Measurements from ENCODE around the gene SPN. TPM values are rescaled to one million over a fixed set of nuclear protein-coding genes. Genes with fewer than 3 reads are reported as not detected.
"Not testable (repeated sequence)": the region's sequence is repeated elsewhere in the genome, so short reads cannot be mapped to it uniquely, and the experiment has no call there.

Gene SPN
- total RNA-seq, 4 donors from 2014 or later, result 1.1 to 1.5 (median 1.3) TPM

DNA sequence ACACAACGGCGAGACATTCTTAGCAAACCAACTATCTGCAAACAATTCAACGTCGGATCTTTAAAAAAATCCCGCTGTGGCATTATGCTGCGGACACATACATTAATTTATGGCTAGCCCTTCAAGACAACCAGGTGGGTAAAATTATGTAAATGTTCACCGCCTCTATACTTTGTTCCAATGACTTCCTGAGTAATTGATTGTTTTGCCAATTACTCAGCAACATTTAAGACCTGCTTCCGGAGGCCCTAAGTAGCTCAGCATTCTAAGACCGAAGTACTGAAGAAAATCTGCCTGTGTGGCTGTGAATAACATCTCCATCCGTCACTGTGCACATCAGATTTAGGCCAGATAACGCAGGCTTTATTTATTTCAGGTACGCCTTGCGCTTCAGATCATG, 39.2 kb downstream of the SPN start:
- Histone ChIP-seq H3K36me3 (peaks cover 0 to 2% (median 0%) of the 10 kb centered on the region in 3 donors), H3K4me1 (peaks cover 0 to 5% (median 0%) of the 10 kb centered on the region in 4 donors), H3K27me3 (no peaks in the 10 kb centered on the region), H3K4me3 (no peak overlapping the region), H3K27ac (peak overlapping the region in 1 of 4 donors; percentile 62), H3K9me3 (peaks cover 0 to 7% (median 0%) of the 10 kb centered on the region in 4 donors)
- 65 to 67% methylated on average over 13 of the region's 13 CpGs for WGBS, 2 donors
- DNase-seq (ENCODE audit: low spot score in 2 of 2), result no peak
- TF ChIP-seq POLR2A (IDR thresholded peaks at IDR 0.05) (no peak), EP300 (IDR thresholded peaks at IDR 0.05) (no peak), CTCF (IDR thresholded peaks at IDR 0.05) (no peak)

DNA sequence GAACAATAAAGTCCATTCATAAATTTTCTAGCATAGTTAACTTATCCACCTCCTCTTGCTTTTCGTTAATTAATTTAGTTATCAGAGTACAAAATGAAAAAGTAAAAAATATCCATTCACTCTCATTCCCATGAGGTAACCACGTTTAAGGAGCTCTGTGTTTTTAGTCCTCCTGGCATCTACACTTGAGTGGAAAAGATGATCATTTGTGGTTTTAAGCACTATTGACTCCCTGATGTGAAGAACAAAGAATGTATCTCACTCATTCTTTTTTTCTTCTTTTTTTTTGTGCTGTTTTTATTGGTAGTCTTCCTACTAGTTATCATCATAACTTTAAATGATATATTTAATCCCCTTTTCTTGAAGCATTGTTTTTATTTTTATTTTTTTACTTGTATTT, 42.0 kb downstream of the SPN start:
- H3K9me3 ChIP-seq, result no peaks in the 10 kb centered on the region
- no peak overlapping the region for H3K4me3 ChIP-seq
- H3K27me3 ChIP-seq, result no peaks in the 10 kb centered on the region
- no peak for DNase-seq (ENCODE audit: low spot score in 2 of 2)
- no peaks in the 10 kb centered on the region for H3K36me3 ChIP-seq
- H3K4me1 ChIP-seq, result peaks cover 0 to 5% (median 0%) of the 10 kb centered on the region in 4 donors
- TF ChIP-seq POLR2A (IDR thresholded peaks at IDR 0.05), result no peak
- no peak for TF ChIP-seq EP300 (IDR thresholded peaks at IDR 0.05)
- TF ChIP-seq CTCF (IDR thresholded peaks at IDR 0.05), result no peak
- H3K27ac ChIP-seq, result no peak overlapping the region
- 38 to 40% methylated on average over 2 of the region's 2 CpGs for WGBS, 2 donors

DNA sequence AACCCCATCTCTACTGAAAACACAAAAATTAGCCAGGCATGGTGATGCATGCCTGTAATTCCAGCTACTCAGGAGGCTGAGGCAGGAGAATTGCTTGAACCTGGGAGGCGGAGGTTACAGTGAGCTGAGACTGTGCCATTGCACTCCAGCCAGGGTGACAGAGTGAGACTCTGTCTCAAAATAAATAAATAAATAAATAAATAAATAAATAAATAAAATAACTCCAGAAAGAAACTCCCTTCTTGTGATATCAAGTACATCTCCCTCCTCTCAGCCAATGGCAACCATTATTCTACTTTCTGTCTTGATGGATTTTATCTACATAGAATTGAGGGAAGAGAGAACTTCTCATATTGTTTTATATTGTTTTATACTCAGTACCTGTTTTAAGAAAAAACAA, 44.1 kb downstream of the SPN start:
- not testable (repeated sequence) for H3K4me1 ChIP-seq; H3K36me3 ChIP-seq; H3K27ac ChIP-seq; DNase-seq (ENCODE audit: low spot score in 2 of 2); H3K27me3 ChIP-seq; H3K9me3 ChIP-seq; H3K4me3 ChIP-seq
- WGBS, 2 donors, result 93 to 97% methylated on average over 1 of the region's 1 CpG

- H3K4me1 ChIP-seq, result peaks cover 0 to 7% (median 0%) of the 10 kb centered on the region in 4 donors
- no peak for TF ChIP-seq CTCF (IDR thresholded peaks at IDR 0.05)
- TF ChIP-seq EP300 (IDR thresholded peaks at IDR 0.05), result no peak
- no peak for TF ChIP-seq POLR2A (IDR thresholded peaks at IDR 0.05)
- DNase-seq (ENCODE audit: low spot score in 2 of 2), result no peak
- no peak overlapping the region for H3K4me3 ChIP-seq
- H3K36me3 ChIP-seq, result no peaks in the 10 kb centered on the region
- H3K9me3 ChIP-seq, result no peaks in the 10 kb centered on the region
- no peaks in the 10 kb centered on the region for H3K27me3 ChIP-seq
- H3K27ac ChIP-seq, result no peak overlapping the region
- WGBS, 2 donors, result 70 to 72% methylated on average over 16 of the region's 16 CpGs
Observed at GRCh38 chr16:29708917-29709600, 46.0 kb downstream of the SPN start.

- H3K36me3 ChIP-seq; H3K27me3 ChIP-seq; H3K9me3 ChIP-seq; H3K4me1 ChIP-seq; DNase-seq (ENCODE audit: low spot score in 2 of 2); H3K27ac ChIP-seq; H3K4me3 ChIP-seq: not testable (repeated sequence)
- 73 to 77% methylated on average over 6 of the region's 6 CpGs for WGBS, 2 donors
Observed at GRCh38 chr16:29709657-29710056, 46.6 kb downstream of the SPN start.

DNA sequence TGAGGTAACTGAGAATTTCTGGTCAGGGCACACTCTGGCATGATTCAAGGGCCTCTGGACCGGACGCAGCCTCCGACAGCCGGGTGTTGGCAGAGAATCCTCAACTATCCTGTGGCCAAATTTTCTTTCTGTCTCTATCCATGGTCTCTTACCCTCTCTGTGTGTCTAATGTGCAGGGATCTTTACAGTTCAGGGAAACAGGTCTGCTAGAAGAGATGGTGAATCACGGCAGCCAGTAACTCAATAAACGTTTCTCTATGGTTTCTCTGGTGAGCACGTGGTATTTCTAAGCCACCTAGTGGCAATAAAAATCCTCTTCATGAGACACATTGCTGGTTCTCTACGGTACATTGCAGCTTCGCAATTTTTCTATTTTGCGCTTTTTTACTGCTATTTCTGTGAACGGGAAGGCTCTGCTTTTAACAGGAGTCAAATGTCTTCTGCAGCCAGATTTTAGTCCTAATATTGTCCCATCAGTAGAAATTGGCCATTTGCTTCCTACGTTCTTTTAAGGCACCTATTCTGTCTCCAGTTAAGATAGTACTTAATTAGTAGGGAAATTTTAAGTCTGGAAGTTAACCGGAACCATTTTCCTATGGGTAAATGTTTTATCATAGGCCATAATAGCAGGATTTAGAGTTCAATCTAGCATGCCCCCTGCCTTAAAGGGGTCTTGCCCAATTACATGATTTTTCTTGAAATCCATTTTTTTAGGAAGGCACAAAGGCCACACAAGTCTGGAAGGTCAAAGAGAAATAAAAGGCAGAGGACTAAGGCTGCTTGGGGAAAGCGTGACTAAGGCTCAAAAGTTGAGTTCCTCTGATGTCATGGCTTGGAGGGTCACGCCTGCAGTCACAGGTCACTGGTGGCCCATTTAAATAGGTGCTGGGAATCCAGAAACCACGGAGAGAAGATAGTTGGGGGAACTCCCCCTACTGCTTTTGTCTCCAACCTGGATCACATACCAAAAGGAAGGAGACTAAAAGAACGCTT, 47.5 kb downstream of the SPN start:
- TF ChIP-seq EP300 (IDR thresholded peaks at IDR 0.05) (no peak), CTCF (IDR thresholded peaks at IDR 0.05) (peak; percentile 39 to 77 (median 47)), POLR2A (IDR thresholded peaks at IDR 0.05) (no peak)
- Histone ChIP-seq H3K9me3 (no peaks in the 10 kb centered on the region), H3K36me3 (no peaks in the 10 kb centered on the region), H3K27me3 (no peaks in the 10 kb centered on the region), H3K27ac (no peak overlapping the region), H3K4me1 (peaks cover 0 to 7% (median 0%) of the 10 kb centered on the region in 4 donors), H3K4me3 (no peak overlapping the region)
- peak in 1 of 2 donors; percentile 60 for DNase-seq (ENCODE audit: low spot score in 2 of 2)
- 43 to 44% methylated on average over 17 of the region's 17 CpGs for WGBS, 2 donors

Data from tibial nerve (tissue), 4 donors.